Gastroesophageal sphincter (tissue), 3 donors: ENCODE data around the gene FAM9B.

ENCODE experiments used
- EP300 ChIP-seq: sonication (generic); formaldehyde crosslinking; IDR thresholded peaks from one replicate; pipeline ENCODE4 v1.6.1; 2017; ENCODE audit warnings: antibody characterized with exemption, mild to moderate bottlenecking
- POLR2A ChIP-seq, 2 donors: fragments of 450-650 bp; IDR thresholded peaks; one replicate each; pipeline ENCODE4 v1.6.1; 2017; ENCODE audit warnings: antibody characterized with exemption in 2 of 2, mild to moderate bottlenecking in 2 of 2, moderate library complexity in 1 of 2
- TF ChIP-seq, protein P1 (sequence below), 4 experiments: fragments of 200-600 bp in 2 of 4; fragments of 450-650 bp in 2 of 4; sonication (generic) in 1 of 4; IDR thresholded peaks; one replicate each; pipeline ENCODE4 v1.5.1; 2017 to 2019; ENCODE audit warnings: antibody characterized with exemption in 4 of 4, mild to moderate bottlenecking in 2 of 4, moderate library complexity in 2 of 4

DNA sequence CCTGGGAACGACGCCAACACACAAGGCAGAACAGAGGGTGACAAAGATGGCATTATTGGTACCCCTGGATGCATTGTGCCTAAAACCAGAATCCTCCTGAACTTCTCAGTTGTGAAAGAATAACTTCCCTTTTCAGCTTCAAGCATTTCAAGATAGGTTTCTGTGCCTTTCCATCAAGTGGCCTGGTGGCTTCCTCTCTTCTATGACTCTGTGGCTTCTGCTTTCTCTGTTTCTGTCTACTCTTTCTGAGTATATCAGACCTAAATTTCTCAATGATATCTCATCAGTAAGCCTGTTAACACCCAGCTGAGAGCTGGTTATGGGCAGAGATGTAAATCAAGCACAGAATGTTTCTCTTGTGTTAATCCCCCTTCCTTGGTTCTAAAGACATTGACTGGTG is 21.4 kb upstream of the FAM9B start:
- TF ChIP-seq, protein P1, sequence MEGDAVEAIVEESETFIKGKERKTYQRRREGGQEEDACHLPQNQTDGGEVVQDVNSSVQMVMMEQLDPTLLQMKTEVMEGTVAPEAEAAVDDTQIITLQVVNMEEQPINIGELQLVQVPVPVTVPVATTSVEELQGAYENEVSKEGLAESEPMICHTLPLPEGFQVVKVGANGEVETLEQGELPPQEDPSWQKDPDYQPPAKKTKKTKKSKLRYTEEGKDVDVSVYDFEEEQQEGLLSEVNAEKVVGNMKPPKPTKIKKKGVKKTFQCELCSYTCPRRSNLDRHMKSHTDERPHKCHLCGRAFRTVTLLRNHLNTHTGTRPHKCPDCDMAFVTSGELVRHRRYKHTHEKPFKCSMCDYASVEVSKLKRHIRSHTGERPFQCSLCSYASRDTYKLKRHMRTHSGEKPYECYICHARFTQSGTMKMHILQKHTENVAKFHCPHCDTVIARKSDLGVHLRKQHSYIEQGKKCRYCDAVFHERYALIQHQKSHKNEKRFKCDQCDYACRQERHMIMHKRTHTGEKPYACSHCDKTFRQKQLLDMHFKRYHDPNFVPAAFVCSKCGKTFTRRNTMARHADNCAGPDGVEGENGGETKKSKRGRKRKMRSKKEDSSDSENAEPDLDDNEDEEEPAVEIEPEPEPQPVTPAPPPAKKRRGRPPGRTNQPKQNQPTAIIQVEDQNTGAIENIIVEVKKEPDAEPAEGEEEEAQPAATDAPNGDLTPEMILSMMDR (IDR thresholded peaks at IDR 0.05), result no peak
- no peak for TF ChIP-seq POLR2A (IDR thresholded peaks at IDR 0.05)
- no peak for TF ChIP-seq EP300
